HG02678 (cell line): ENCODE measurements around the gene ALX1.
A peak's percentile ranks its signal among the peaks of the same experiment; 100 is the strongest.

Experiments used
- ATAC-seq: cut with Tn5 transposase; IDR thresholded peaks from one replicate; pipeline ENCODE4 v1.9.1; 2021; ENCODE audit warnings: mild to moderate bottlenecking, moderate library complexity; ENCODE audit not compliant: unreplicated experiment

Gene ALX1

DNA sequence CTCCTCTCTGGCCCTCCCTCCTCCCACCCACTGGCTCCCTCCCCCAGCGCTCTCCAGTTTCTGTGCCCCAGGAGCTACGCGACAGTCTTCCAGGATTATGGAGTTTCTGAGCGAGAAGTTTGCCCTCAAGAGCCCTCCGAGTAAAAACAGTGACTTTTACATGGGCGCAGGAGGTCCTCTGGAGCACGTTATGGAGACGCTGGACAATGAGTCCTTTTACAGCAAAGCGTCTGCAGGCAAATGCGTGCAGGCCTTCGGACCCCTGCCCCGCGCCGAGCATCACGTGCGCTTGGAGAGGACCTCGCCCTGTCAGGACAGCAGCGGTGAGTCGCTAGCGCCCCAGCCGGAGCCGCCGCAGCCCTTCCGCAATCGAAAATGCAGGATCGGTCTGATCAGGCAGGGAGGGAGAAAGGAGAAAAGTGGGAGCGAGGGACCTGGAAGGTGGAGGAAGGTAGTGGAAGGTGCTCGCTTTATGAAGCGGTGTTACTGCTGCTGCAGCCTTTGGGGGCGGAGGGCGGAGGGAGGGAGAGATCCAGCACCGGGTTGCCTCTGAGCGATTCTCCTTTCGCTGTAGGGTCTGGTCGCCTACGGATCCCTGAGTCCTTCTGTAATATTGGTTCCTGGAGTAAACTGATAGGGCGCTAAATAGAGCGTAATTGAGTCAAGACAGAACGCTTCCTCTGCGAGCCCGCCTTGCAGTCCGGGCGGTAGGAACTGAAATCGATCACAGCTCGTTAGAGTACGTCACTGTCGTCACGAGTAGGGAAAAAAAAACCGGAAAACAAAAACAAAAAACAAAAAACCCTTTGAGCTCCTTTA, at the start of gene ALX1:
Gene ALX1 (plus strand): TSS at position 56 of the 819 bp plus-strand sequence. CDS start 42 bp downstream, at position 98.
- ATAC-seq: no peak

DNA sequence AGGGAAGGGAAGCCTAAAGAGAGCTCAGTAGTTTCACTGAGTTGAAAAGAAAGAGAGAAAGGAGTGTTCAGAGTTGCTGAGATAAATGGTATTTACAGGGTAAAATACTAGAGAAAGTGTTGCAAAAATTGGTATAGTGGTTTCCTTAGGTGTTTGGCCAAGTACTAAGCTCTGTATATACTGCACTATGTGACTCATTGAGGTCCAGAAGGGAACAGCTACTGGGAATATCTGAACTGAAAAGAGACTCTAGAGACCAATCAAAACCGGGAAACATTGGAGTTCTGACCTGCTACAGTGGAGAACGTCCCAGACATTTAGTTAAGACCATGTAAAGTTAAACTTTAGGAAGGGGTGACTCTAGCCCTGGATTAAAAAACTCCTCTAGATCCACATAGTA, 42.7 kb upstream of the ALX1 start:
- no peak for ATAC-seq

- ATAC-seq: no peak
Observed at GRCh38 chr12:85244561-85244960, 35.5 kb upstream of the ALX1 start.

DNA sequence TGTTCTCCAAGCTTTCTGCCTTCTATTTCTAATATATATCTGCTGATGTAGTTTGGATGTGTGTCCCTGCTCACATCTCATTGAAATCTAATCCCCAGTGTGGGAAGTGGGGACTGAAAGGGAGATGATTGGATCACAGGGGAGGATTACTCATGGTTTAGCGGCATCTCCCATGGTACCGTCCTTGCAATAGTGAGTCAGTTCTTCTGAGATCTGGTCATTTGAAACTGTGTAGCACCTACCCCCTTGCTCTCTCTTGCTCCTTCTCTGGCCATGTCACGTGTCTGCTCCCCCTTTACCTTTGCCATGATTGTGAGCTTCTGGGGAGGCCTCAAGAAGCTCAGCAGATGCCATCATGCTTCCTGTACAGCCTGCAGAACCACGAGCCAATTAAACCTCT, 26.2 kb upstream of the ALX1 start:
- ATAC-seq: no peak

- no peak for ATAC-seq
Observed at GRCh38 chr12:85257671-85258070, 22.3 kb upstream of the ALX1 start.

DNA sequence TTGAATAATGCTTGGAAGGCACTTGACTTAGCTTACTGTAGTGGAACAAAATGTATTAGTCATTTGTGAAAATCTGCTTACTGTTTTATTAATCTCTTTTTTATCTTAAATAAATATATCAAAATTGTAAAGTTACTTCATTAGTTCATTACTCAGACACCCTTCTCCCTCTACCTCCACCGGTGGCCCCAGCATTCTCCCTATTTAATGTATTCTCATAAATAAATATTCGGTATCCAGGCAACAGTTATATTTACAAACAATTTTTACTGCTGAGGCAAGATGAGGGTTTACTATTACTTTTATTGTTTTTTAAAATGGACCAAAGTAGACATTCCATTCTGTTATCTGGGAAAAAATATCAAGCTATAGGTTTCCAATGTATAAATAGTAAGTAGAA, 19.6 kb upstream of the ALX1 start:
- no peak for ATAC-seq

DNA sequence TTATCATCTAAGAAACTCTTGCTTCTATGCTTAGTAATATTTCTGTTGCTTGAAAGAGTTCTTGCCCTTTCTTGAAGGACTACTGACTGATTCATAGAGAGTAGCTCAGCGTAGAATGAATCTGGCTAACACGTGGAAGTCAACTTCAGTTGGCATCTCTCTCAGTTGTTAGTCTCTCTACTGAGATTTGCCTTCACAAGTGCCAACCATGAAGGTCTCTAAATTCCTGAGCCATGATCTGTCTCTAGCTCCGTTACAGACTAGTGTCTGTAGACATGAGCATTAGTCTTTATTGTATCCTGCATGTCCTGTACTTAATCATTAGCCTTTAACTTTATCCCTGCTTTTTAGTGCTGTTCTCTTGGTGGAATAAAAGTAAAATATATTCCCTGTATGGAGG, 19.1 kb upstream of the ALX1 start:
- no peak for ATAC-seq

DNA sequence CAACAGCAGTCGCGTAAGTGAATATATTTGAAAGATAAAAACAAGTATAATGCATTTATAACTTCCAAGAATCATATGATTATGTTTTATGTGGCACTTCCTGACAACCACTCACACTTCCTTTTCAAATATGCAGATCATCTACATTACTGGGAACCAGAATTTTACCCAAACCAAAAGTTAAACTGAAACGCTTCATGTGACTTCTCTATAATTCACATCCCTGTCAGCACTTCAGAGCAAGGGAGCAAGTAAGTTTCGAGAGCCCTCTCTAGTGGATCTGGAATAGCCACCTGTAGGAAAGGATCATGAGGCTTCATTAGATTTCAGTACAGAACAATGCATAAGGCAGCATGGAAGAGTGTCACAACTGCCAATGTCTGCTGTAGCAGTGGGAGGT, 13.7 kb upstream of the ALX1 start:
- no peak for ATAC-seq

DNA sequence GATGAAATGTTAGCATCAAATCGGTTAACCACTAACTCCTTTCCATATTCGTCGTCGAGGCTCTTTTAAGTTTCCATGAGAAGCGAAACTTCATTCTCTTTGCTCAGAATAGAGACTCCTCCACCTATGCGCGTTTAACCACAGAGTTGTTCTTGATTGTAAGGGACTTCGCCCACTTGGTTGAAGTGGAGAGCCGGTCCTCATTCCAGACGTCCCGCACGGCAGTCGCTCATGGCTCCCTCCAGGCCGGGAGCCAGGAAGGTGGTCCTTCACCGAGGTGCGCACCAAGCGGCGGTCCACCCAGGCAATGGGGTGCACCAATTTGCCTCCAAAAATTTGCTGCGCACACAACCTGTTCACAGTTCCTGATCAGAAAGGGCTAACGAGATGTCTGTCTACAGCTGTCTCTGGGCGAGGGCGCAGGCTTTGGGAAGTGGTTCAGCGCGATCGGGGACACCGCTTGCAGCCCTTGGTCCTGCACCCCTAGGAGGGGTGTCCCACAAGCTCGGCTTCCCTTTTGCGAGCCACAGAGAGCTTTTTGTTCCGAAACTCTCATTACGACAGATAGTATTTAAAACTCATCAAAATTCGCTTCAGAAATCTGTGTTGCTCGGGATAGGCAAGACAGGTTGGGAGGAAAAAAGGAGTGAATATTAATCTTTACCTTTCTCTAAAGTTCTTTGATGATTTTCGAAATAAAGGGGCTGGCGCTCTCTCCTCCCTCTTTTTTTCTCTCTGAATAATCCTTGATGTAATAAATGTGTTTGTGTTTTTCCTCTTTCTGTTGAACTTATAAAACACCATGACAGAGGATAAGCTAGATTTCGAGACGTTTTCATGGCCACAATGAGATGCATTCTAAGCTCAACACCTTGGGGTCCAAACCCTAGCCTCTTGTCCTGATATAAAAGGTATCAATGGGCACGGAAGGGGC, 6.4 kb upstream of the ALX1 start:
- peak; percentile 77 for ATAC-seq

DNA sequence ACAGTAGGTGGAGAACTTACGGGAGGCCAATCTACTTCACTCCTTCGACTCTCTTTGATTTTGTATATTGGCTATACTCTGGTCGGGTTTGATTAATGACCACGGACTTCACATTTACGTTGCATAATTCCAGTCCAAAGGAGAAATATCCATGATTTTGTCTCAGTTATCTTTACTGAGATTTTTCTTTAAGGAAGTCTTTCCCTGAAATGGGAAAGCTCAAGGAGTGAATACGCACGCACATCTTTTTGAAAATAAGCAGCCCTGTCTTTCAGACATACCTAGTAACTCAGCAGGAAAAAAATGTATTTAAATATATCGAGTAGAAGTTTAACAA, 5.7 kb upstream of the ALX1 start:
- ATAC-seq: no peak

GRCh38 chr12:85275374-85275773, 4.6 kb upstream of the ALX1 start:
- no peak for ATAC-seq

DNA sequence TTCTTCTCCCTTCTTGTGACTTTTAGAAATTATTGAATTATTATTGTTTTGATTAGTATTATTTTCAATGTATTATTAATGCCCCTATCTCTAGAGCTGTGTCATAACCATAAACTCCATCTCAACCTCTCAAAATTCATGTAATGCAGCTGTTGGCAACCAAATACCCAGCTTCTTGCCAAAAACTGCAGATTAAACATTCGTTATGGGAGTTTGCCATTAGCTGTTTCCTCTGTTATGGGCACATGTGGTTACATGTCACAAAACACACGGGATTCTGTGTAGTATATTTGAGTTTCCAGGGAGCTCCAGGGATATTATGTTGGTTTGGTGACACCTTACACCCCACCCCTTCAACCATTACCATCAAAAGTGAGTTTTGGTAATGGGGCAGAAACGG, 2.8 kb upstream of the ALX1 start:
- no peak for ATAC-seq

DNA sequence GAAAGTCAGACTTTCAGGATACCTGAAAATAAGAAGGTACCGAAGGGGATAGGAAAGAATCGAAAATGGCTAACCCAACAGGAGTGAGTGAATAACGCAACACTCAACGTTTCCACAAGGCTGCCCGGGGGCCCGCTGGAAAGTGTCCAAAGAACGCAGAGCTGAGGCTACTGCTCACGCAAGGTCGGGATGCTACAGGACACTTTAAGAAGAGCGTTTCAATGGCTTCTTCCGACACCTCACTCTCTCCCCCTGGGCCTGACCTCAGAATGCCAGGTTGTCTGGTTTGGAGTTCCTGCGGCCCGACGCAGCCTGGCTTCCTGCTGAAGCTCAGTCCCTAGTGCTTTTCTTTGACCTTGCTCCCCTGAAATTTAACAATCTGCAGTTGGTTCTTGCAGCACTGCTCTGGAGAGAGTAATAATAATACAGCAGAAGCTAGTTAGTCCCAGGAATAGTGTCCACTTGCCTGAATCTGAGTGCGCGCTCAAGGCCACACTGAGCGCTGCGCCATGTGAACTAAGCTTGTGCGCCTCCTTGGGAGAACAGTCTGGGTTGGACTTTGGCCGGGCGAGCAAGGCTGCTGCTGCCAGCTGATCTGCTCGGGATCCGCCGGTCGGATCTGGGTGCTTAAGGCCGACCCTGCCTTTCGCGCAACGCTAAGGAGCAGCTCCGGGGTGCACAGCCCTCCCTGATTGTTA, 2.0 kb upstream of the ALX1 start:
- no peak for ATAC-seq

GRCh38 chr12:85278598-85279448, 1.2 kb upstream of the ALX1 start:
- ATAC-seq: no peak

- no peak for ATAC-seq
Observed at GRCh38 chr12:85279449-85280164, 413 bp upstream of the ALX1 start.

DNA sequence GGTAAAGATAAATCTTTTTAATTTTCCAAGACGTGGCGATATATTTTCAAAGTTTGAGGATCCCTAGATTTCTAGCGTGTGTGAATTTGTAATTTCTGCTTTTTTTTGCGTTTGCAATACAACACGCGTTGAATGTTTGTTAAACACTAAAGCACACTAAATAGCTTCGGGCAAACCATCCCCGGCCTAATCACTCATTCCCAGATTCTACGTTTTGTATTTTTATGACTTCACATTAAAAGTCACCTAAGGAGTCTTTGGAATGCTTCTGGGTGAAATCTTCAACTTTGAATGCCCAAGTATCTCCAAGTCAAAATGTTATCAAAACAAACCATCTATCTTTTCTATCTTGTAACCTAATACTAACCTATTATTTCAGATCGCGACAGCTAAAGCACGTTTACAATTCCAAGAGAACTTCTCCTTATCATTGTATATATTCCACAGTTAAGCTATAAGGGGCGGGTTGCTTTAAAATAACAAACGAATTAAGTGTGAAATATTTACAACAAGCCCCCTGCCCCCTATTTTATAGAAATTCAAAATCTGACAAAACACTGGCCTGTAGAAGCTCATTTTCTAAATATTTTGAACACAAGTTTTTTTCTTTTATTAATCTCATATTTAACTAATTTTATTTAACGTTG, 1.1 kb downstream of the ALX1 start:
- no peak for ATAC-seq

DNA sequence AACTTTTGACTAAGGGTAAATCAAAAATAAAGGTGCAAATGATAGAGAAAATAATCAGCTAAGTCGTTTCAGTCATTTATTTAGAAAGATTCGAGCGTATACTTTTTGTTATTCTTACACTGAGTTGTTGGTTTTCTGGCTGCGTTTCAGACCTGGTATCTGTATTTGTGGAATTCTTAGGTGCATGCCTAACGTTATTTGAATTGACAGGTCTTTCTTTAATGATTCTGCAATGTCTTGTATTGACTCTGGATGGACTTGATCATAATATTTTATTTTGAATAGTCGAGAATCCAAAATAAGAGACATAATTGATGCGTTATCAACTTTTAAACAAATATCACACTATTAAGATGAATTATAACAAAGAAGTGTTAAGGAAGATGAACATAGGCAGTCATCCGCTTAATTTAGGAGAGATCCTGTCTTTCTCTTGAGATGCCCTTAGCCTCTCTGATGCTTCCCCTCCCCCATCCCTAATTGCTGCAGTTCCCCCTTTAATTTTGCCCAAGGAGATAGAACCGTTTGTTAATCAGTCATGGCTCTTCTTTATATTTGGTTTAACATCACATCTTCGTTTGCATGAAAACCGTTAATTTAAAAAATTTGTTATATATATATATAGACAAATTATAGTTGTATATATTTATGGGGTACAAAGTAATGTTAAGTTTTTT, 1.8 kb downstream of the ALX1 start:
- ATAC-seq: no peak

- ATAC-seq: no peak
Observed at GRCh38 chr12:85283560-85283959, 3.5 kb downstream of the ALX1 start.

GRCh38 chr12:85296362-85296761, 16.3 kb downstream of the ALX1 start:
- ATAC-seq: no peak
